DMS 273 treated with DMSO at 0.1 percent for 48 hours (cell line): ENCODE measurements around the gene HSD11B1L.

Experiments
- DNase-seq: peaks from one replicate; lab custom pipeline; 2025; lab: John Stamatoyannopoulos, UW

The HSD11B1L gene

GRCh38 chr19:5667751-5668271, 13.0 kb upstream of the HSD11B1L start:
- no peak for DNase-seq

DNA sequence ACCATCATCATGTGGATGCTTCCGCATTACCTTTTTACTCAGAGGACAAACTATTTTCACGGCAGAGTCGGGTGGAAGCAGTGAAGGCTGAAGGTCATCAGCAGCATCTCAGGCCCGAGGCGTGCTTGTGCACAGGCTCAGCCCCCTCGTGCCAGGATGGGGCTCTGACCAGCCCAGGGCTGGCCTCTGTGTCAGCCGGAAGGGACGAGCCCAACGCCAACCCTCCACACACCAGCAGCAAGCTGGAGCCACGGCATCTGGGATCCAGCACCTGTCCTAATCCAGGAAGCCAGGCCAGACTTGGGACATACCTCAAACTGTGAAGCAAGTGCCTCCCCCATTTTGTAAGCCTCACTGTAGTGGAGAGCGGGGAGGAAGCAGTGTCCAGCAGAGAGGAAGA, 11.6 kb upstream of the HSD11B1L start:
- DNase-seq, result no peak

GRCh38 chr19:5671600-5671999, 9.2 kb upstream of the HSD11B1L start:
- DNase-seq, result no peak

DNA sequence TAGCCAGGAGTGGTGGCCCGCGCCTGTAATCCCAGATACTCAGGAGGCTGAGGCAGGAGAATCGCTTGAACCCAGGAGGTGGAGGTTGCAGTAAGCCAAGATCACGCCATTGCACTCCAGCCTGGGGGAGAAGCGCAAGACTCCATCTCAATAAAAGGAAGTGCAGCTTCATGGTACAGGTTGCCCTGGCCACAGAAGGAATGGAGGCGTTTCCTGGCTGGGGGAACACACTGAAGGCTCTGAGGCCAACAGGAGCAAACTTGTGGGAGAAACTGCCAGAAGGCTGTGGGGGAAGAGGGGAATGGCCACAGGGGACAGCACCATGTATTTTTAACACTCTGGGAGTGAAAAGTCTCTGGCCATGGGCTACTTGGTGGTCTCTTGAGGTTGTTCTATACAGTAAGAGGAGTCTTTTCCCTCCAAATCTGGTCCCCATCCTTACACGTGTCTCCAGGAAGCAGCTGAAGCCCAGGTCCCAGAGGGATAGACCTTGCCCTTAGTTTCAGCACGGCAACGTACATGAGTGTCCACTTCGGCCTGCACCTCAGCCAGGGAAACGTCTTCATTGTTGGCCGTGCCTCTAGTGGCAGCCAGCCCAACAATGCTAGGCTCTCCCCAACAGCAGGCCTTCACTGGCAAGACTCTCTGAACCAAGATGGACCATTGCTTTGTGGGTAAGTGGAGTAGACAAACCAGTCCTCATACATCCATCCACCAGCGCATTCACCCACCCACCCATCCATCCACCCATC, 7.9 kb upstream of the HSD11B1L start:
- no peak for DNase-seq

DNA sequence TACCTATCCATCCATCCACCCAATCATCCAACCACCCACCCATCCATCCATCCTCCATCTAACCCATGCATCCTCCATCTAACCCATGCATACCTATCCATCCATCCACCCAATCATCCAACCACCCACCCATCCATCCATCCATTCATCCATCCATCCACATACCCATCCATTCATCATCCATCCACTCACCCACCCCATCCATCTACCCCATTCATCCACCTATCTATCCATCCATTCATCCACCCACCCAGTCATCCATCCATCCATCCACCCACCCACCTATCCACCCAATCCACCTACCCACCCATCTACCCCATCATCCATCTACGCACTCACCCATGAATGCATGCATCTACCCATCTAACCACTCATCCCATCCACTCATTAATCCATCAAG, 7.1 kb upstream of the HSD11B1L start:
- DNase-seq, result no peak

GRCh38 chr19:5674714-5675113, 6.1 kb upstream of the HSD11B1L start:
- peak; percentile 23 for DNase-seq

- no peak for DNase-seq
Observed at GRCh38 chr19:5676105-5676771, 4.6 kb upstream of the HSD11B1L start.

DNA sequence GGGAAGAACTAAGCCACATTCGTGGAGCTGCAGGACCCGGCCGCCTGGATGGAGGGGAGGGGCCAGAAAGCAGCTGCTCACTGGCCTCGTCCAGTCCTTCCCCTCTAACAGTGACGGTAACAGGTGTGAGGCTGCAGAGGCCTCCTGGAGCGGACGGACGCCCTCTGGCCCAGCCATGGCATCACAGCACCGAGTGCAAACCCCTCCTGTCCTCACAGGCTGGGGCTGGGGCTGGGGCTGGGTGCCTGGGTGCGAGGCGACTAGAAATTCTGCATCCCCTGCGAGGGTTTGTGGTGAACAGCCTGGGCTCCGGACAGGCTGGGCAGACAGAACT, 4.1 kb upstream of the HSD11B1L start:
- no peak for DNase-seq

- no peak for DNase-seq
Observed at GRCh38 chr19:5677136-5677535, 3.7 kb upstream of the HSD11B1L start.

DNA sequence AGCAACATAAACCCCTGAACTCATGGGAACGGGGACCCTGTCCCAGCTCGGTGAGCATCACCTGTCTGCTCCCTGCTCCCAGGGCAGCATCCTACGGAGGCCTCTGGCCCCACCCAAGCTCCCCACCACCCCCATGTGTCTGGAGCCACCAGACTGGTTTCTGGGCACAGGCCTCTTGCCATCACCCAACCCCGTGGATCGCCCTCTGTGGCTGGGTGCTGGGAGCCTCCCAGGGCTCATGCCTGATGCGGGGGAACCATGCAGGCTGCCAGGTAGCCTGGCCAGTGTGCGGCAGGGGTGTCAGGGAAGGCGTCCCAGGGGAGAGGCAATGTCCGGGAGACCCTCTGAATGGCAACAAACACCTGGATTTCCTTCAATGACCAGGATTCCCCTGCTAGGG, 3.2 kb upstream of the HSD11B1L start:
- no peak for DNase-seq

GRCh38 chr19:5678071-5678718, 2.6 kb upstream of the HSD11B1L start:
- no peak for DNase-seq

- no peak for DNase-seq
Observed at GRCh38 chr19:5679289-5680083, 1.3 kb upstream of the HSD11B1L start.

DNA sequence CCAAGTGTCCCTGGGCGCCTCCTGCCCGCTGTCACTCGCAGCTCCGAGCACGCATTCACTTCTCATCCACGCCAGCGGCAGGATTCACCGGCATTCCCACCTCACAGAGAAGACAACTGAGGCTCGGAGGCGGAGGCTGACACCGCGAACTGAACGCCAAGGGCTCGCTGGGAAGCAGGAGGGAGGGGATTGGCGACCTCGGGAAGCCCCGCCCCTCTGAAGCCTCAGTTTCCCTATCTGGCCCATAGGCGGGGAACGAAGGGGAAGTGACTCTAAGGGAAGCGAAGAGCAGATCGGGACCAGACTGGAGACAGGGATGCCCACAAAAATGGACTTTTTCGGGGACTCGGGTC, 767 bp upstream of the HSD11B1L start:
- no peak for DNase-seq

DNA sequence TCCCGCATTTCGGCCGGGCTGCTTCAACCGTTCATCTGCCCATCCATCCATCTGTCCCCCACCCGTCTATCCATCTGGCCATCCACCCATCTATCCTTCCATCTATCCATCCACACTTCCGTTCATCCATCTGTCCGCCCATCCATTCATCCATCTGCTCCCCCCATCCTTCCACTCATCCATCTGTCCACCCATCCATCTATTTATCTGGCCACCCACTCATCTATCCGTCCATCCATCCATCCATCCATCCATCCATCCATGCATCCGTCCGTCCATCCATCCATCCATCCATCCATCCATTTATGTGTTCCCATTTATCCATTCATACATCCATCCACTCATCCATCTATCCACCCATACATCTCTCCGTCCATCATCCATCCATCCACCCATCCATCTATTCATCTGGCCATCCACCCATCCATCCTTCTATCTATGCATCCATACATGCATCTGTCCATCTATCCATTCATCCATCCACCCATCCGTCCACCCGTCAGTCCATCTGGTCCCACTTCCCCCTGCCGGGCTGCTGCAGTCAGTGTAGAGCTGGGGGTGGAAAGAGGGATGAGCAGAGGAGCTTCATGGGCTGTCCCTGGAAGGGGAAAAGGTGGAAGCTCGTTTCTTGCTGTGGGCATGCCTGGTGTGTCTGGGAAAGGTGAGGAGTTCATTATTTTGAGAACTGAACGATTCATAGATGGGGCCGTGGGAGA, 722 bp downstream of the HSD11B1L start:
- DNase-seq, result no peak

- DNase-seq, result no peak
Observed at GRCh38 chr19:5682107-5682482, 1.3 kb downstream of the HSD11B1L start.

- DNase-seq, result no peak
Observed at GRCh38 chr19:5683177-5683886, 2.5 kb downstream of the HSD11B1L start.

- DNase-seq, result no peak
Observed at GRCh38 chr19:5684694-5685430, 4.0 kb downstream of the HSD11B1L start.

GRCh38 chr19:5686326-5686646, 5.5 kb downstream of the HSD11B1L start:
- DNase-seq, result no peak

DNA sequence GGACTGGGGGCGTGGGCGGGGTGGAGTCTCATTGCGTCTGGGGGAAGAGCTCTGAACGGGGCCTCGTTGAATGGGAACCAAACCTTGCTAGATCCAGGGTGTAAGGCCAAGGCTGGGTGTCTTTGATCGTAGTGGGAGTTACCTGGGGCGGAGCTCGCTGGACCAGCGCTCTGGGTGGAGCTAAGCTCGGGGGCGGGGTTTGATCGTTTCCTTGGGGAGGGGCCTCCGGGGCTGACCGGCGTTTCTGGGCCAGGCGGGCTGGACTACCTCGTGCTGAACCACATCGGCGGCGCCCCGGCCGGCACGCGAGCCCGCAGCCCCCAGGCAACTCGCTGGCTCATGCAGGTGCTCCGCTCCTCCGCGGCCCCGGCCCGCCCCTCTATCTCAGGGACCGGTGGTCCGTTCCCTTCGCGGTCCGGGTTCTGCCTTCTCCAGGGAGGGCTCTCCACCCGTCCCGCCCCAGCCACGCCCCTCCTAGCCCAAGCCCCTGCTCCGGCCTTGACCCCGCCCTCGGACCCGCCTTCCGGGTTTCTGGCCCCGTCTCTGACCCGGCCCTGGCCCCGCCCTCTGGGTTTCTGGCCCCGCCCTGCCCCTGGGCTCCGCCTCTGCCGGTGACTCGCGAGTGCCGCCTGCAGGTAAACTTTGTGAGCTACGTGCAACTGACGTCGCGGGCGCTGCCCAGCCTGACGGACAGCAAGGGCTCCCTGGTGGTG, 6.0 kb downstream of the HSD11B1L start:
- peak; percentile 77 for DNase-seq
